Suprapubic skin (tissue), 4 donors: Measurements from ENCODE around the gene SFXN5. TPM values are rescaled to one million over a fixed set of nuclear protein-coding genes. Genes with fewer than 3 reads are reported as not detected.
A peak's percentile ranks its signal among the peaks of the same experiment; 100 is the strongest.

Experiments used
- DNase-seq, 2 donors: peaks; one replicate each; pipeline ENCODE4 v3.0.0-alpha.2; 2019; ENCODE audit warnings: low spot score in 2 of 2
- H3K27ac ChIP-seq: fragments of 200-600 bp; sonication (generic); one replicate; pipeline ENCODE4 v1.5.1; 2019
- H3K27me3 ChIP-seq: fragments of 200-600 bp; sonication (generic); one replicate; pipeline ENCODE4 v1.5.1; 2019
- H3K36me3 ChIP-seq: fragments of 200-600 bp; sonication (generic); one replicate; pipeline ENCODE4 v1.5.1; 2019
- H3K4me1 ChIP-seq: fragments of 200-600 bp; sonication (generic); one replicate; pipeline ENCODE4 v1.5.1; 2019
- H3K4me3 ChIP-seq: fragments of 200-600 bp; sonication (generic); one replicate; pipeline ENCODE4 v1.5.1; 2019; ENCODE audit warnings: mild to moderate bottlenecking
- H3K9me3 ChIP-seq: fragments of 200-600 bp; sonication (generic); one replicate; pipeline ENCODE4 v1.5.1; 2019
- CTCF ChIP-seq, 2 donors: fragments of 200-600 bp in 1 of 2; fragments of 450-650 bp in 1 of 2; sonication (generic) in 1 of 2; IDR thresholded peaks; one replicate each; pipeline ENCODE4 v1.5.1; 2016 to 2019; ENCODE audit warnings: antibody characterized with exemption in 2 of 2, mild to moderate bottlenecking in 1 of 2, moderate library complexity in 1 of 2
- EP300 ChIP-seq: sonication (generic); formaldehyde crosslinking; IDR thresholded peaks from one replicate; pipeline ENCODE4 v1.6.1; 2017; ENCODE audit warnings: antibody characterized with exemption
- POLR2A ChIP-seq, 2 donors: fragments of 450-650 bp; IDR thresholded peaks; one replicate each; pipeline ENCODE4 v1.6.1; 2017; ENCODE audit warnings: antibody characterized with exemption in 2 of 2, mild to moderate bottlenecking in 2 of 2, moderate library complexity in 2 of 2
- POLR2AphosphoS5 ChIP-seq, 3 donors: sonication (generic); formaldehyde crosslinking; IDR thresholded peaks; one replicate each; pipeline ENCODE4 v1.6.1; 2017; ENCODE audit warnings: antibody characterized with exemption in 3 of 3
- WGBS: methylation state at CpG from one replicate; pipeline ENCODE4 v1.1.5; 2018; 5-methylcytosine and 5-hydroxymethylcytosine counted together
- total RNA-seq, 4 donors: library from RNA; depleted of rRNA; stranded (reverse); fragments of >200 nt; gene quantifications; one replicate each; pipeline ENCODE4 v1.1.0, GENCODE V29; 2016

SFXN5 gene
- total RNA-seq, 4 donors from 2014 or later = 11.9 to 25.7 (median 18.8) TPM

- no peaks in the 10 kb centered on the region for H3K27me3 ChIP-seq
- peaks cover 8% of the 10 kb centered on the region for H3K36me3 ChIP-seq
- WGBS = 60% methylated on average over 3 of the region's 4 CpGs
- TF ChIP-seq EP300 = no peak
- DNase-seq = no peak
- no peak overlapping the region for H3K4me3 ChIP-seq
- H3K9me3 ChIP-seq = no peaks in the 10 kb centered on the region
- H3K4me1 ChIP-seq = no peaks in the 10 kb centered on the region
- no peak overlapping the region for H3K27ac ChIP-seq
Measured at GRCh38 chr2:72998724-72999123, 72.8 kb downstream of the SFXN5 start.

GRCh38 chr2:72998234-72998651, 73.3 kb downstream of the SFXN5 start:
- H3K4me1 ChIP-seq = no peaks in the 10 kb centered on the region
- no peak overlapping the region for H3K4me3 ChIP-seq
- peak in 1 of 2 donors; percentile 32 for DNase-seq
- no peaks in the 10 kb centered on the region for H3K27me3 ChIP-seq
- H3K36me3 ChIP-seq = peaks cover 8% of the 10 kb centered on the region
- H3K27ac ChIP-seq = no peak overlapping the region
- WGBS = 93% methylated on average over 12 of the region's 12 CpGs
- TF ChIP-seq POLR2A (IDR thresholded peaks at IDR 0.05) (no peak), EP300 (no peak), CTCF (IDR thresholded peaks at IDR 0.05) (no peak), POLR2AphosphoS5 (IDR thresholded peaks at IDR 0.05) (no peak)
- H3K9me3 ChIP-seq = no peaks in the 10 kb centered on the region

GRCh38 chr2:72996117-72996502, 75.4 kb downstream of the SFXN5 start:
- H3K4me1 ChIP-seq = no peaks in the 10 kb centered on the region
- H3K27me3 ChIP-seq = no peaks in the 10 kb centered on the region
- peak in 1 of 2 donors; percentile 39 for DNase-seq
- H3K36me3 ChIP-seq = peaks cover 8% of the 10 kb centered on the region
- TF ChIP-seq POLR2A (IDR thresholded peaks at IDR 0.05) = no peak
- no peak for TF ChIP-seq POLR2AphosphoS5 (IDR thresholded peaks at IDR 0.05)
- no peak for TF ChIP-seq CTCF (IDR thresholded peaks at IDR 0.05)
- TF ChIP-seq EP300 = no peak
- 100% methylated on average over 7 of the region's 7 CpGs for WGBS
- no peak overlapping the region for H3K27ac ChIP-seq
- H3K9me3 ChIP-seq = no peaks in the 10 kb centered on the region
- no peak overlapping the region for H3K4me3 ChIP-seq

GRCh38 chr2:72995430-72996116, 75.9 kb downstream of the SFXN5 start:
- H3K27ac ChIP-seq = no peak overlapping the region
- WGBS = 87% methylated on average over 15 of the region's 15 CpGs

GRCh38 chr2:72994991-72995380, 76.5 kb downstream of the SFXN5 start:
- H3K27ac ChIP-seq = no peak overlapping the region
- no peak overlapping the region for H3K4me3 ChIP-seq
- H3K9me3 ChIP-seq = no peaks in the 10 kb centered on the region
- peaks cover 8% of the 10 kb centered on the region for H3K36me3 ChIP-seq
- H3K4me1 ChIP-seq = no peaks in the 10 kb centered on the region
- no peaks in the 10 kb centered on the region for H3K27me3 ChIP-seq
- DNase-seq = no peak
- 77% methylated on average over 6 of the region's 6 CpGs for WGBS
- TF ChIP-seq POLR2A (IDR thresholded peaks at IDR 0.05) (no peak), CTCF (IDR thresholded peaks at IDR 0.05) (no peak), POLR2AphosphoS5 (IDR thresholded peaks at IDR 0.05) (no peak), EP300 (no peak)

More at GRCh38 chr2:72995430-72996116, 75.9 kb downstream of the SFXN5 start:
- TF ChIP-seq EP300 (no peak), POLR2A (IDR thresholded peaks at IDR 0.05) (no peak), POLR2AphosphoS5 (IDR thresholded peaks at IDR 0.05) (no peak), CTCF (IDR thresholded peaks at IDR 0.05) (no peak)
- Histone ChIP-seq H3K4me3 (no peak overlapping the region), H3K9me3 (no peaks in the 10 kb centered on the region), H3K36me3 (peaks cover 8% of the 10 kb centered on the region), H3K27me3 (no peaks in the 10 kb centered on the region), H3K4me1 (no peaks in the 10 kb centered on the region)
- DNase-seq = peak in 1 of 2 donors; percentile 41
